A549 (cell line): Measurements from ENCODE around the gene KCNN2.

ENCODE experiments used
- CTCF ChIP-seq: fragments of >200 bp; sonication (Bioruptor Twin); formaldehyde crosslinking; IDR thresholded peaks from 3 replicates; pipeline ENCODE4 v1.5.1; 2016
- EHMT2 ChIP-seq: fragments of 200-600 bp; sonication (generic); IDR thresholded peaks from 2 replicates; pipeline ENCODE4 v1.6.1; 2016; ENCODE audit warnings: antibody characterized with exemption, low read depth, mild to moderate bottlenecking, moderate library complexity
- EP300 ChIP-seq, 2 experiments: fragments of >200 bp; sonication (Bioruptor Twin); formaldehyde crosslinking; IDR thresholded peaks; 2 replicates in 1 of 2; 3 replicates in 1 of 2; pipeline ENCODE4 v1.6.1; 2016 to 2017
- JUN ChIP-seq, 2 experiments: fragments of >200 bp; sonication (Bioruptor Twin); formaldehyde crosslinking; IDR thresholded peaks; 2 replicates in 1 of 2; 3 replicates in 1 of 2; pipeline ENCODE4 v1.6.1; 2016 to 2017
- NR3C1 ChIP-seq: fragments of >200 bp; sonication (Bioruptor Twin); formaldehyde crosslinking; IDR thresholded peaks from 3 replicates; pipeline ENCODE4 v1.6.1; 2017
- PBX3 ChIP-seq: IDR thresholded peaks from 2 replicates; pipeline ENCODE4 v1.6.1; 2012
- POLR2A ChIP-seq: IDR thresholded peaks from 2 replicates; pipeline ENCODE4 v1.6.1; 2012; ENCODE audit warnings: mild to moderate bottlenecking, low read length
- RAD21 ChIP-seq, 2 experiments: fragments of >200 bp in 1 of 2; sonication (Bioruptor Twin) in 1 of 2; formaldehyde crosslinking in 1 of 2; IDR thresholded peaks in 1 of 2; conservative IDR thresholded peaks in 1 of 2; 2 replicates in 1 of 2; 3 replicates in 1 of 2; pipeline ENCODE4 v1.6.1; 2012 to 2018; ENCODE audit warnings: inconsistent platforms in 1 of 2
- REST ChIP-seq: fragments of 200-600 bp; sonication (generic); IDR thresholded peaks from 2 replicates; pipeline ENCODE4 v1.6.1; 2016; ENCODE audit warnings: antibody characterized with exemption, mild to moderate bottlenecking, moderate library complexity
- SMC3 ChIP-seq: fragments of >200 bp; sonication (Bioruptor Twin); formaldehyde crosslinking; IDR thresholded peaks from 3 replicates; pipeline ENCODE4 v1.6.1; 2018; ENCODE audit warnings: inconsistent platforms
- ZFP36 ChIP-seq: fragments of 450-650 bp; IDR thresholded peaks from 2 replicates; pipeline ENCODE4 v1.6.1; 2014; ENCODE audit warnings: borderline replicate concordance; ENCODE audit not compliant: partially characterized antibody

- no peak for TF ChIP-seq REST
- no peak for TF ChIP-seq EP300 (IDR thresholded peaks at IDR 0.05)
- TF ChIP-seq SMC3 = no peak
- no peak for TF ChIP-seq CTCF
- TF ChIP-seq RAD21 (conservative IDR thresholded peaks at IDR 0.05 in 1 of 2, IDR thresholded peaks at IDR 0.05 in 1 of 2) = no peak
- no peak for TF ChIP-seq EHMT2
- no peak for TF ChIP-seq ZFP36
- no peak for TF ChIP-seq POLR2A
- TF ChIP-seq JUN (IDR thresholded peaks at IDR 0.05) = no peak
- no peak for TF ChIP-seq PBX3
- TF ChIP-seq NR3C1 = no peak
Measured at GRCh38 chr5:114469372-114469771, 107.5 kb downstream of the KCNN2 start.
